ENCODE results near the gene GALC.

DNA sequence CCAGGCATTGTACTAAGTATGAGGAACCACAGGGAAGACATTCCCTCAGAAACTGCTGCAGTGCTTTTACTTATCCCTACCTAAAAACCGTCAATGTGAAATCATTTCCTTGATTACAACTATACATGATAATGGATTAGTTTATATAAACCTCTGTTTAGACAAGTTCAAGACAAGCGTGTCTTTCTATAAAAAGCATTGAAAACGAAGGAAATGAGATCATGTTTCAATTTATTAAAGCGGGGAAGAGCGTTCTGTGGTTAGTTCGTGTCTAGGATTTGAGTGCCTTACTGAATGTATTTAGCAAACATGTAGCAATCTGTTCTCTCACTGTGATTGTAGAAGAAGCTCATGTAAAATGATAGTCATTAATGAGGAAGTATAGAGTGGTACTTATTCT, 37.5 kb downstream of the GALC start:
- TF ChIP-seq, protein P1, sequence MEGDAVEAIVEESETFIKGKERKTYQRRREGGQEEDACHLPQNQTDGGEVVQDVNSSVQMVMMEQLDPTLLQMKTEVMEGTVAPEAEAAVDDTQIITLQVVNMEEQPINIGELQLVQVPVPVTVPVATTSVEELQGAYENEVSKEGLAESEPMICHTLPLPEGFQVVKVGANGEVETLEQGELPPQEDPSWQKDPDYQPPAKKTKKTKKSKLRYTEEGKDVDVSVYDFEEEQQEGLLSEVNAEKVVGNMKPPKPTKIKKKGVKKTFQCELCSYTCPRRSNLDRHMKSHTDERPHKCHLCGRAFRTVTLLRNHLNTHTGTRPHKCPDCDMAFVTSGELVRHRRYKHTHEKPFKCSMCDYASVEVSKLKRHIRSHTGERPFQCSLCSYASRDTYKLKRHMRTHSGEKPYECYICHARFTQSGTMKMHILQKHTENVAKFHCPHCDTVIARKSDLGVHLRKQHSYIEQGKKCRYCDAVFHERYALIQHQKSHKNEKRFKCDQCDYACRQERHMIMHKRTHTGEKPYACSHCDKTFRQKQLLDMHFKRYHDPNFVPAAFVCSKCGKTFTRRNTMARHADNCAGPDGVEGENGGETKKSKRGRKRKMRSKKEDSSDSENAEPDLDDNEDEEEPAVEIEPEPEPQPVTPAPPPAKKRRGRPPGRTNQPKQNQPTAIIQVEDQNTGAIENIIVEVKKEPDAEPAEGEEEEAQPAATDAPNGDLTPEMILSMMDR (IDR thresholded peaks at IDR 0.05; ENCODE audit: insufficient read depth, low read length): no peak
- TF ChIP-seq SPI1 (IDR thresholded peaks at IDR 0.05; ENCODE audit: borderline replicate concordance, low read depth) (no peak), POLR2AphosphoS5 (IDR thresholded peaks at IDR 0.05; ENCODE audit: low read depth) (no peak)

Measured in HL-60 (cell line).